ENCODE results near the gene SBF1.

The SBF1 gene

DNA sequence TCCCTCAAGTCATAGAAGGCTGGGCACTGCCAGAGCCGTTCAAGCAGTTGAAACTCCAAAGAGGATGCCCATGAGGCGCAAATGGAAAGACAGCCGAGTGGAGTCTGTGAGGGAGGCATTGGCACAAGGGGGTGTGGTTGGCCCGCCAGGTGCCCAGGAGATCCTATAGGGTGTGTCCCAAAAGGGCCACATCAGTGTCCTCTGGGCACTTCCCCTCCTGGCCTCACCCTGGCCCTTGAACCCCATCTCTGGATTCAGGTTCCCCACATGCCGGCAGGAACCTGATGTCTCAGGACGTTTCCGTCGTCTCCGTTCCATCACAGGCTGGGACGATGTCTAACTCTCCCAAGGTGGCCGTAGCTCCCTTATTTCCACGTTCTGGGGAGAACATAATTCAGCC, 54.3 kb downstream of the SBF1 start (continued):
- no peak for TF ChIP-seq SNAI2 (CRISPR knock-in tag; IDR thresholded peaks at IDR 0.05)
- TF ChIP-seq TCF4 (CRISPR knock-in tag; IDR thresholded peaks at IDR 0.05; ENCODE audit: borderline replicate concordance), result no peak
- TF ChIP-seq ISL1 (CRISPR knock-in tag; IDR thresholded peaks at IDR 0.05), result no peak
- TF ChIP-seq BACH2 (CRISPR knock-in tag; IDR thresholded peaks at IDR 0.05; ENCODE audit: borderline replicate concordance), result no peak
- TF ChIP-seq, protein P1, sequence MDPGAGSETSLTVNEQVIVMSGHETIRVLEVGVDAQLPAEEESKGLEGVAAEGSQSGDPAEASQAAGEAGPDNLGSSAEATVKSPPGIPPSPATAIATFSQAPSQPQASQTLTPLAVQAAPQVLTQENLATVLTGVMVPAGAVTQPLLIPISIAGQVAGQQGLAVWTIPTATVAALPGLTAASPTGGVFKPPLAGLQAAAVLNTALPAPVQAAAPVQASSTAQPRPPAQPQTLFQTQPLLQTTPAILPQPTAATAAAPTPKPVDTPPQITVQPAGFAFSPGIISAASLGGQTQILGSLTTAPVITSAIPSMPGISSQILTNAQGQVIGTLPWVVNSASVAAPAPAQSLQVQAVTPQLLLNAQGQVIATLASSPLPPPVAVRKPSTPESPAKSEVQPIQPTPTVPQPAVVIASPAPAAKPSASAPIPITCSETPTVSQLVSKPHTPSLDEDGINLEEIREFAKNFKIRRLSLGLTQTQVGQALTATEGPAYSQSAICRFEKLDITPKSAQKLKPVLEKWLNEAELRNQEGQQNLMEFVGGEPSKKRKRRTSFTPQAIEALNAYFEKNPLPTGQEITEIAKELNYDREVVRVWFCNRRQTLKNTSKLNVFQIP (CRISPR knock-in tag; IDR thresholded peaks at IDR 0.05; ENCODE audit: borderline replicate concordance, low read depth), result no peak
- TF ChIP-seq ZNF8 (CRISPR knock-in tag; IDR thresholded peaks at IDR 0.05), result no peak
- no peak for TF ChIP-seq RARB (CRISPR knock-in tag; IDR thresholded peaks at IDR 0.05)

DNA sequence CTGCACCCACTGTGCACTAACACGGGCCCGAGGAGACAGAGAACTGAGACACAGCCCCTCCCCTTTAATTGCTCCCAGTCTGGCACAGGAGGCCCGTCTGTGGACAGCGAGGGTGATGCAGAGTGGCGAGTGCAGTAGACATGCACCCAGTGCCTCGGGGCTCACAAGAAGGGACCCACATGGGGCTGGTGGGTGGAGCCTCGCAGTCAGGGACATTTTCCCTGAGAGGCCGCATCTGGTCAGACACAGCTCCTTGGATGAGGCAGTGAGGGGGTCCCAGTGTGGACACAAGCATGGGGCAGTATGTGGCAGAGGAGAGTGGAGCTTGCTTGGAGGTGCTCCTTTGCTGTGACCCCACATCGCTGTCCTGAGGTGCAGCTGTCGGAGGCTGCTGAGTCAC, 54.8 kb downstream of the SBF1 start:
- no peak for ATAC-seq
- TF ChIP-seq PPARA (CRISPR knock-in tag; IDR thresholded peaks at IDR 0.05; ENCODE audit: borderline replicate concordance) (no peak), SNAI2 (CRISPR knock-in tag; IDR thresholded peaks at IDR 0.05) (no peak), TCF4 (CRISPR knock-in tag; IDR thresholded peaks at IDR 0.05; ENCODE audit: borderline replicate concordance) (no peak), ARNTL (CRISPR knock-in tag; IDR thresholded peaks at IDR 0.05; ENCODE audit: borderline replicate concordance, low read depth) (no peak), ZNF70 (CRISPR knock-in tag; IDR thresholded peaks at IDR 0.05) (no peak), ZNF8 (CRISPR knock-in tag; IDR thresholded peaks at IDR 0.05) (no peak), ZC3H10 (CRISPR knock-in tag; IDR thresholded peaks at IDR 0.05) (no peak), ZNF565 (CRISPR knock-in tag; conservative IDR thresholded peaks at IDR 0.05; ENCODE audit: low read depth) (no peak), ZFP30 (CRISPR knock-in tag; IDR thresholded peaks at IDR 0.05) (no peak), RARB (CRISPR knock-in tag; IDR thresholded peaks at IDR 0.05) (no peak), TOX (CRISPR knock-in tag; IDR thresholded peaks at IDR 0.05; ENCODE audit: borderline replicate concordance) (no peak)
- TF ChIP-seq, protein P1 (CRISPR knock-in tag; IDR thresholded peaks at IDR 0.05; ENCODE audit: borderline replicate concordance, low read depth), result no peak
- TF ChIP-seq, protein P2, sequence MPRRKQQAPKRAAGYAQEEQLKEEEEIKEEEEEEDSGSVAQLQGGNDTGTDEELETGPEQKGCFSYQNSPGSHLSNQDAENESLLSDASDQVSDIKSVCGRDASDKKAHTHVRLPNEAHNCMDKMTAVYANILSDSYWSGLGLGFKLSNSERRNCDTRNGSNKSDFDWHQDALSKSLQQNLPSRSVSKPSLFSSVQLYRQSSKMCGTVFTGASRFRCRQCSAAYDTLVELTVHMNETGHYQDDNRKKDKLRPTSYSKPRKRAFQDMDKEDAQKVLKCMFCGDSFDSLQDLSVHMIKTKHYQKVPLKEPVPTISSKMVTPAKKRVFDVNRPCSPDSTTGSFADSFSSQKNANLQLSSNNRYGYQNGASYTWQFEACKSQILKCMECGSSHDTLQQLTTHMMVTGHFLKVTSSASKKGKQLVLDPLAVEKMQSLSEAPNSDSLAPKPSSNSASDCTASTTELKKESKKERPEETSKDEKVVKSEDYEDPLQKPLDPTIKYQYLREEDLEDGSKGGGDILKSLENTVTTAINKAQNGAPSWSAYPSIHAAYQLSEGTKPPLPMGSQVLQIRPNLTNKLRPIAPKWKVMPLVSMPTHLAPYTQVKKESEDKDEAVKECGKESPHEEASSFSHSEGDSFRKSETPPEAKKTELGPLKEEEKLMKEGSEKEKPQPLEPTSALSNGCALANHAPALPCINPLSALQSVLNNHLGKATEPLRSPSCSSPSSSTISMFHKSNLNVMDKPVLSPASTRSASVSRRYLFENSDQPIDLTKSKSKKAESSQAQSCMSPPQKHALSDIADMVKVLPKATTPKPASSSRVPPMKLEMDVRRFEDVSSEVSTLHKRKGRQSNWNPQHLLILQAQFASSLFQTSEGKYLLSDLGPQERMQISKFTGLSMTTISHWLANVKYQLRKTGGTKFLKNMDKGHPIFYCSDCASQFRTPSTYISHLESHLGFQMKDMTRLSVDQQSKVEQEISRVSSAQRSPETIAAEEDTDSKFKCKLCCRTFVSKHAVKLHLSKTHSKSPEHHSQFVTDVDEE (CRISPR knock-in tag; IDR thresholded peaks at IDR 0.05), result no peak
- TF ChIP-seq, protein P3, sequence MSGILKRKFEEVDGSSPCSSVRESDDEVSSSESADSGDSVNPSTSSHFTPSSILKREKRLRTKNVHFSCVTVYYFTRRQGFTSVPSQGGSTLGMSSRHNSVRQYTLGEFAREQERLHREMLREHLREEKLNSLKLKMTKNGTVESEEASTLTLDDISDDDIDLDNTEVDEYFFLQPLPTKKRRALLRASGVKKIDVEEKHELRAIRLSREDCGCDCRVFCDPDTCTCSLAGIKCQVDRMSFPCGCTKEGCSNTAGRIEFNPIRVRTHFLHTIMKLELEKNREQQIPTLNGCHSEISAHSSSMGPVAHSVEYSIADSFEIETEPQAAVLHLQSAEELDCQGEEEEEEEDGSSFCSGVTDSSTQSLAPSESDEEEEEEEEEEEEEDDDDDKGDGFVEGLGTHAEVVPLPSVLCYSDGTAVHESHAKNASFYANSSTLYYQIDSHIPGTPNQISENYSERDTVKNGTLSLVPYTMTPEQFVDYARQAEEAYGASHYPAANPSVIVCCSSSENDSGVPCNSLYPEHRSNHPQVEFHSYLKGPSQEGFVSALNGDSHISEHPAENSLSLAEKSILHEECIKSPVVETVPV (CRISPR knock-in tag; IDR thresholded peaks at IDR 0.05), result no peak
- TF ChIP-seq, protein P4, sequence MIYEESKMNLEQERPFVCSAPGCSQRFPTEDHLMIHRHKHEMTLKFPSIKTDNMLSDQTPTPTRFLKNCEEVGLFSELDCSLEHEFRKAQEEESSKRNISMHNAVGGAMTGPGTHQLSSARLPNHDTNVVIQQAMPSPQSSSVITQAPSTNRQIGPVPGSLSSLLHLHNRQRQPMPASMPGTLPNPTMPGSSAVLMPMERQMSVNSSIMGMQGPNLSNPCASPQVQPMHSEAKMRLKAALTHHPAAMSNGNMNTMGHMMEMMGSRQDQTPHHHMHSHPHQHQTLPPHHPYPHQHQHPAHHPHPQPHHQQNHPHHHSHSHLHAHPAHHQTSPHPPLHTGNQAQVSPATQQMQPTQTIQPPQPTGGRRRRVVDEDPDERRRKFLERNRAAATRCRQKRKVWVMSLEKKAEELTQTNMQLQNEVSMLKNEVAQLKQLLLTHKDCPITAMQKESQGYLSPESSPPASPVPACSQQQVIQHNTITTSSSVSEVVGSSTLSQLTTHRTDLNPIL (CRISPR knock-in tag; IDR thresholded peaks at IDR 0.05; ENCODE audit: low read depth), result no peak

DNA sequence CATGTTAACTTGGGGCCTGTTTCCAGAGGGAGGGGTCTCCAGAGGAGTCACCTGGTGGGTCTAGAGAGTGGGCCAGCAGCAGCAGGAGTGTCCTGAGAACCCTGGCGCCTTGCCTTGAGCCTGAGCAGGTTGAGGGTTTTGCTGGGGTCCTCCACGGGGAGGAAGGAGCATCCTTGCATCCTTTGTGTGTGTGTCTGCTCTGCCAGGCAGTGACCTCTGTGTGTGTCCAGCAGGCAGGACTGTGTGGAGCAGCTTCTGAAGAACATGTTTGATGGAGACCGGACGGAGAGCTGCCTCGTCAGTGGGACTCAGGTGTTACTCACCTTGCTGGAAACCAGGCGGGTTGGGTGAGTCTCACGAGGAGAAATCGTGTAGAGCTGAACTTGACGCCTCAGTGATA, 55.7 kb downstream of the SBF1 start:
- no peak for ATAC-seq
- TF ChIP-seq, protein P3 (CRISPR knock-in tag; IDR thresholded peaks at IDR 0.05), result no peak
- TF ChIP-seq ZNF565 (CRISPR knock-in tag; conservative IDR thresholded peaks at IDR 0.05; ENCODE audit: low read depth), result no peak
- TF ChIP-seq ARNTL (CRISPR knock-in tag; IDR thresholded peaks at IDR 0.05; ENCODE audit: borderline replicate concordance, low read depth), result no peak
- TF ChIP-seq TCF4 (CRISPR knock-in tag; IDR thresholded peaks at IDR 0.05; ENCODE audit: borderline replicate concordance), result no peak
- TF ChIP-seq ZFP30 (CRISPR knock-in tag; IDR thresholded peaks at IDR 0.05), result no peak
- no peak for TF ChIP-seq SNAI2 (CRISPR knock-in tag; IDR thresholded peaks at IDR 0.05)
- TF ChIP-seq, protein P4 (CRISPR knock-in tag; IDR thresholded peaks at IDR 0.05; ENCODE audit: low read depth), result no peak
- TF ChIP-seq, protein P1 (CRISPR knock-in tag; IDR thresholded peaks at IDR 0.05; ENCODE audit: borderline replicate concordance, low read depth), result no peak
- no peak for TF ChIP-seq GLIS3 (CRISPR knock-in tag; IDR thresholded peaks at IDR 0.05)
- no peak for TF ChIP-seq ZNF8 (CRISPR knock-in tag; IDR thresholded peaks at IDR 0.05)
- no peak for TF ChIP-seq OSR1 (CRISPR knock-in tag; IDR thresholded peaks at IDR 0.05)
- no peak for TF ChIP-seq ZFP3 (CRISPR knock-in tag; IDR thresholded peaks at IDR 0.05)
- TF ChIP-seq, protein P5, sequence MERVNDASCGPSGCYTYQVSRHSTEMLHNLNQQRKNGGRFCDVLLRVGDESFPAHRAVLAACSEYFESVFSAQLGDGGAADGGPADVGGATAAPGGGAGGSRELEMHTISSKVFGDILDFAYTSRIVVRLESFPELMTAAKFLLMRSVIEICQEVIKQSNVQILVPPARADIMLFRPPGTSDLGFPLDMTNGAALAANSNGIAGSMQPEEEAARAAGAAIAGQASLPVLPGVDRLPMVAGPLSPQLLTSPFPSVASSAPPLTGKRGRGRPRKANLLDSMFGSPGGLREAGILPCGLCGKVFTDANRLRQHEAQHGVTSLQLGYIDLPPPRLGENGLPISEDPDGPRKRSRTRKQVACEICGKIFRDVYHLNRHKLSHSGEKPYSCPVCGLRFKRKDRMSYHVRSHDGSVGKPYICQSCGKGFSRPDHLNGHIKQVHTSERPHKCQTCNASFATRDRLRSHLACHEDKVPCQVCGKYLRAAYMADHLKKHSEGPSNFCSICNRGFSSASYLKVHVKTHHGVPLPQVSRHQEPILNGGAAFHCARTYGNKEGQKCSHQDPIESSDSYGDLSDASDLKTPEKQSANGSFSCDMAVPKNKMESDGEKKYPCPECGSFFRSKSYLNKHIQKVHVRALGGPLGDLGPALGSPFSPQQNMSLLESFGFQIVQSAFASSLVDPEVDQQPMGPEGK (CRISPR knock-in tag; IDR thresholded peaks at IDR 0.05; ENCODE audit: borderline replicate concordance), result no peak

Data from SK-N-SH treated with all-trans-retinoic acid at 6 μM for 48 hours (cell line).